GM23338 (cell line): ENCODE measurements around the gene FRMPD1. TPM values are rescaled to one million over a fixed set of nuclear protein-coding genes. Genes with fewer than 3 reads are reported as not detected.

Source experiments
- ATAC-seq: fragments of 200-7000 bp; cut with Tn5 transposase; 3 replicates; pipeline ENCODE4 v1.9.1; 2020
- DNase-seq: peaks from one replicate; pipeline ENCODE4 v3.0.0-alpha.2; 2015; ENCODE audit warnings: low spot score
- H2AFZ ChIP-seq: fragments of 200-600 bp; sonication (generic); 2 replicates; pipeline ENCODE4 v1.8.0; 2016; ENCODE audit warnings: antibody characterized with exemption, mild to moderate bottlenecking, moderate library complexity
- H3F3A ChIP-seq: fragments of 200-600 bp; sonication (generic); replicated peaks from 2 replicates; pipeline ENCODE4 v1.8.0; 2017; ENCODE audit warnings: antibody characterized with exemption, mixed run types, low read depth
- H3K27ac ChIP-seq: fragments of 200-600 bp; sonication (generic); 2 replicates; pipeline ENCODE4 v1.6.1; 2016; ENCODE audit warnings: low read depth
- H3K27me3 ChIP-seq: fragments of 200-600 bp; sonication (generic); 2 replicates; pipeline ENCODE4 v1.8.0; 2016; ENCODE audit warnings: mild to moderate bottlenecking, mixed run types, moderate library complexity; ENCODE audit not compliant: insufficient read depth
- H3K36me3 ChIP-seq: fragments of 200-600 bp; sonication (generic); 2 replicates; pipeline ENCODE4 v1.8.0; 2016; ENCODE audit warnings: mild to moderate bottlenecking; ENCODE audit not compliant: insufficient read depth
- H3K4me1 ChIP-seq: fragments of 200-600 bp; sonication (generic); 2 replicates; pipeline ENCODE4 v1.8.0; 2016; ENCODE audit warnings: mild to moderate bottlenecking, moderate library complexity; ENCODE audit not compliant: insufficient read depth
- H3K4me2 ChIP-seq: fragments of 200-600 bp; sonication (generic); 2 replicates; pipeline ENCODE4 v1.7.1; 2017; ENCODE audit warnings: mixed run types
- H3K4me3 ChIP-seq: fragments of 200-600 bp; sonication (generic); 2 replicates; pipeline ENCODE4 v1.6.1; 2016; ENCODE audit warnings: mixed run types
- H3K79me2 ChIP-seq: fragments of 200-600 bp; sonication (generic); replicated peaks from 2 replicates; pipeline ENCODE4 v1.8.0; 2017; ENCODE audit warnings: mild to moderate bottlenecking; ENCODE audit not compliant: insufficient read depth
- H3K9me2 ChIP-seq: fragments of 200-600 bp; sonication (generic); 2 replicates; pipeline ENCODE4 v1.8.0; 2017; ENCODE audit not compliant: insufficient read depth
- H4K20me1 ChIP-seq: fragments of 200-600 bp; sonication (generic); replicated peaks from 2 replicates; pipeline ENCODE4 v1.8.0; 2017; ENCODE audit warnings: mild to moderate bottlenecking; ENCODE audit not compliant: insufficient read depth
- H3K27ac Mint-ChIP-seq: 2 replicates; pipeline ENCODE4 v1.8.0; 2020; ENCODE audit warnings: inconsistent platforms, mild to moderate bottlenecking, moderate library complexity, mixed read lengths
- H3K27me3 Mint-ChIP-seq: 3 replicates; pipeline ENCODE4 v1.8.0; 2022; ENCODE audit warnings: low read depth, mild to moderate bottlenecking, moderate library complexity, mixed read lengths, inconsistent platforms; ENCODE audit not compliant: insufficient read depth, poor library complexity
- H3K36me3 Mint-ChIP-seq: 3 replicates; pipeline ENCODE4 v1.8.0; 2021; ENCODE audit warnings: low read depth, mild to moderate bottlenecking, inconsistent platforms, moderate library complexity, mixed read lengths
- H3K4me1 Mint-ChIP-seq: 3 replicates; pipeline ENCODE4 v1.8.0; 2020; ENCODE audit warnings: mild to moderate bottlenecking, inconsistent platforms, mixed read lengths
- H3K4me3 Mint-ChIP-seq: 3 replicates; pipeline ENCODE4 v1.8.0; 2021; ENCODE audit warnings: moderate library complexity, mild to moderate bottlenecking, inconsistent platforms, mixed read lengths
- H3K9me3 Mint-ChIP-seq: 3 replicates; pipeline ENCODE4 v1.8.0; 2020; ENCODE audit warnings: moderate library complexity, mild to moderate bottlenecking, inconsistent platforms, mixed read lengths
- CREB1 ChIP-seq: fragments of 250-450 bp; sonication (Bioruptor Pico); IDR thresholded peaks from 2 replicates; pipeline ENCODE4 v1.5.0; 2020; ENCODE audit warnings: low read depth, mild to moderate bottlenecking, moderate library complexity
- CTCF ChIP-seq, 2 experiments: fragments of 200-600 bp in 1 of 2; sonication (generic) in 1 of 2; conservative IDR thresholded peaks; 2 replicates each; pipeline versions ENCODE4 v1.5.1 to v1.6.1; 2016 to 2017; ENCODE audit warnings: antibody characterized with exemption in 2 of 2, low read depth in 2 of 2, mild to moderate bottlenecking in 2 of 2, moderate library complexity in 1 of 2
- EZH2 ChIP-seq: fragments of 200-600 bp; sonication (generic); IDR thresholded peaks from one replicate; pipeline ENCODE4 v1.8.0; 2017; ENCODE audit warnings: antibody characterized with exemption, mild to moderate bottlenecking, low read depth; ENCODE audit not compliant: unreplicated experiment
- EZH2phosphoT487 ChIP-seq: fragments of 200-600 bp; sonication (generic); IDR thresholded peaks from one replicate; pipeline ENCODE4 v1.8.1; 2018; ENCODE audit warnings: antibody characterized with exemption; ENCODE audit not compliant: unreplicated experiment
- JUNB ChIP-seq: IDR thresholded peaks from one replicate; pipeline ENCODE4 v1.6.1; 2016; ENCODE audit warnings: antibody characterized with exemption; ENCODE audit not compliant: unreplicated experiment
- NANOG ChIP-seq: IDR thresholded peaks from 2 replicates; pipeline ENCODE4 v1.6.1; 2016; ENCODE audit warnings: antibody characterized with exemption, borderline replicate concordance
- POLR2AphosphoS5 ChIP-seq: IDR thresholded peaks from 2 replicates; pipeline ENCODE4 v1.6.1; 2016; ENCODE audit warnings: antibody characterized with exemption, low read depth
- REST ChIP-seq: IDR thresholded peaks from one replicate; pipeline ENCODE4 v1.6.1; 2018; ENCODE audit warnings: antibody characterized with exemption; ENCODE audit not compliant: unreplicated experiment
- STAT1 ChIP-seq: IDR thresholded peaks from one replicate; pipeline ENCODE4 v1.6.1; 2016; ENCODE audit warnings: antibody characterized with exemption; ENCODE audit not compliant: unreplicated experiment
- ZNF114 ChIP-seq: fragments of 250-450 bp; sonication (Bioruptor Pico); IDR thresholded peaks from 2 replicates; pipeline ENCODE4 v1.5.0; 2020; ENCODE audit warnings: mild to moderate bottlenecking, moderate library complexity
- ZNF331 ChIP-seq: fragments of 250-450 bp; sonication (Bioruptor Pico); IDR thresholded peaks from 2 replicates; pipeline ENCODE4 v1.5.0; 2020; ENCODE audit warnings: low read depth, mild to moderate bottlenecking, moderate library complexity
- ZNF462 ChIP-seq: fragments of 250-450 bp; sonication (Bioruptor Pico); IDR thresholded peaks from 2 replicates; pipeline ENCODE4 v1.5.0; 2020; ENCODE audit warnings: mild to moderate bottlenecking, moderate library complexity
- polyA plus RNA-seq: library from polyadenylated mRNA; unstranded; fragments of >200 nt; fragmentation: Nextera tagmentation; extraction: Ambion mirVana; gene quantifications from 2 replicates; pipeline ENCODE4 v1.2.1, GENCODE V29; 2016
- total RNA-seq: library from RNA; depleted of rRNA; stranded (reverse); fragments of >200 nt; shearing (Covaris generic); gene quantifications from 2 replicates; pipeline ENCODE4 v1.2.3, GENCODE V29; 2014
- TF ChIP-seq, protein P1 (sequence below): IDR thresholded peaks from 2 replicates; pipeline ENCODE4 v1.6.1; 2016; ENCODE audit warnings: antibody characterized with exemption

The FRMPD1 gene
- total and polyA plus RNA-seq, 2 experiments from 2014 or later = 0.23 to 0.63 TPM

- H3K27me3 ChIP-seq = no peaks in the 10 kb centered on the region
- no peaks in the 10 kb centered on the region for H3K9me2 ChIP-seq
- no peaks in the 10 kb centered on the region; the same call in 1 of the 2 replicates for H4K20me1 ChIP-seq
- DNase-seq = no peak
- Mint-ChIP-seq H3K4me3 (no peak overlapping the region), H3K36me3 (no peaks in the 10 kb centered on the region), H3K4me1 (no peaks in the 10 kb centered on the region), H3K27me3 (no peaks in the 10 kb centered on the region), H3K27ac (no peak overlapping the region), H3K9me3 (no peaks in the 10 kb centered on the region)
- no peaks in the 10 kb centered on the region for H3F3A ChIP-seq
- H3K4me1 ChIP-seq = no peaks in the 10 kb centered on the region
- H3K36me3 ChIP-seq = no peaks in the 10 kb centered on the region
- no peak overlapping the region for H3K4me2 ChIP-seq
- H2AFZ ChIP-seq = no peak overlapping the region
- no peak overlapping the region for H3K27ac ChIP-seq
- no peak for TF ChIP-seq REST
- TF ChIP-seq POLR2AphosphoS5 = no peak
- TF ChIP-seq ZNF331 (CRISPR knock-in tag) = no peak
- no peak for TF ChIP-seq CREB1 (CRISPR knock-in tag)
- TF ChIP-seq JUNB = no peak
- no peak for TF ChIP-seq CTCF (conservative IDR thresholded peaks at IDR 0.05; ENCODE audit: low read depth in 2 of 2)
- TF ChIP-seq EZH2 = no peak
- TF ChIP-seq ZNF462 (CRISPR knock-in tag) = no peak
- TF ChIP-seq, protein P1, sequence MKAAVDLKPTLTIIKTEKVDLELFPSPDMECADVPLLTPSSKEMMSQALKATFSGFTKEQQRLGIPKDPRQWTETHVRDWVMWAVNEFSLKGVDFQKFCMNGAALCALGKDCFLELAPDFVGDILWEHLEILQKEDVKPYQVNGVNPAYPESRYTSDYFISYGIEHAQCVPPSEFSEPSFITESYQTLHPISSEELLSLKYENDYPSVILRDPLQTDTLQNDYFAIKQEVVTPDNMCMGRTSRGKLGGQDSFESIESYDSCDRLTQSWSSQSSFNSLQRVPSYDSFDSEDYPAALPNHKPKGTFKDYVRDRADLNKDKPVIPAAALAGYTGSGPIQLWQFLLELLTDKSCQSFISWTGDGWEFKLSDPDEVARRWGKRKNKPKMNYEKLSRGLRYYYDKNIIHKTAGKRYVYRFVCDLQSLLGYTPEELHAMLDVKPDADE = no peak
- TF ChIP-seq ZNF114 (CRISPR knock-in tag) = no peak
- no peak for TF ChIP-seq STAT1
- TF ChIP-seq EZH2phosphoT487 = no peak
- TF ChIP-seq NANOG = no peak
- H3K4me3 ChIP-seq = no peak overlapping the region
- H3K79me2 ChIP-seq = no peaks in the 10 kb centered on the region
- no peak for ATAC-seq
Measured at GRCh38 chr9:37611961-37612360, 38.8 kb upstream of the FRMPD1 start.
